A549 (cell line): Measurements from ENCODE around the gene ELP5.

Experiments used
- CHD4 ChIP-seq: fragments of 200-600 bp; sonication (generic); IDR thresholded peaks from 2 replicates; pipeline ENCODE4 v1.6.1; 2016; ENCODE audit warnings: antibody characterized with exemption, mild to moderate bottlenecking, borderline replicate concordance
- CTCF ChIP-seq: fragments of >200 bp; sonication (Bioruptor Twin); formaldehyde crosslinking; IDR thresholded peaks from 3 replicates; pipeline ENCODE4 v1.5.1; 2016
- EP300 ChIP-seq, 2 experiments: fragments of >200 bp; sonication (Bioruptor Twin); formaldehyde crosslinking; IDR thresholded peaks; 2 replicates in 1 of 2; 3 replicates in 1 of 2; pipeline ENCODE4 v1.6.1; 2016 to 2017
- MAFK ChIP-seq: fragments of 450-650 bp; IDR thresholded peaks from 2 replicates; pipeline ENCODE4 v1.6.1; 2014; ENCODE audit not compliant: partially characterized antibody
- RAD21 ChIP-seq, 2 experiments: fragments of >200 bp in 1 of 2; sonication (Bioruptor Twin) in 1 of 2; formaldehyde crosslinking in 1 of 2; IDR thresholded peaks in 1 of 2; conservative IDR thresholded peaks in 1 of 2; 2 replicates in 1 of 2; 3 replicates in 1 of 2; pipeline ENCODE4 v1.6.1; 2012 to 2018; ENCODE audit warnings: inconsistent platforms in 1 of 2
- RCOR1 ChIP-seq: fragments of 150-350 bp; IDR thresholded peaks from 2 replicates; pipeline ENCODE4 v1.6.1; 2014; ENCODE audit warnings: antibody characterized with exemption, low read length, low read depth
- RNF2 ChIP-seq: fragments of 200-600 bp; sonication (generic); IDR thresholded peaks from 2 replicates; pipeline ENCODE4 v1.6.1; 2016; ENCODE audit warnings: low read depth, mild to moderate bottlenecking, antibody characterized with exemption, moderate library complexity, borderline replicate concordance
- SMC3 ChIP-seq: fragments of >200 bp; sonication (Bioruptor Twin); formaldehyde crosslinking; IDR thresholded peaks from 3 replicates; pipeline ENCODE4 v1.6.1; 2018; ENCODE audit warnings: inconsistent platforms

GRCh38 chr17:7281953-7282751, 30.1 kb downstream of the ELP5 start:
- no peak for TF ChIP-seq CTCF
- no peak for TF ChIP-seq RNF2
- TF ChIP-seq EP300 (IDR thresholded peaks at IDR 0.05), result no peak
- TF ChIP-seq SMC3, result no peak
- TF ChIP-seq CHD4, result no peak
- no peak for TF ChIP-seq RAD21 (conservative IDR thresholded peaks at IDR 0.05 in 1 of 2, IDR thresholded peaks at IDR 0.05 in 1 of 2)
- no peak for TF ChIP-seq RCOR1
- no peak for TF ChIP-seq MAFK
